K562 (cell line): ENCODE measurements around the gene DRD1. TPM values are rescaled to one million over a fixed set of nuclear protein-coding genes. Genes with fewer than 3 reads are reported as not detected.

Experiments
- POLR2H ChIP-seq: IDR thresholded peaks from 2 replicates; pipeline ENCODE4 v1.6.1; 2016; ENCODE audit warnings: missing genetic modification characterization, low read depth, mild to moderate bottlenecking, control low read depth, missing compliant biosample characterization, moderate library complexity
- polyA plus RNA-seq, 8 experiments: library from polyadenylated mRNA; depleted of rRNA in 4 of 8; stranded (reverse) in 5 of 8; unstranded in 3 of 8; fragments of >200 nt; fragmentation: Nextera tagmentation in 2 of 8; fragmentation: Illumina TruSeq in 1 of 8; extraction: Ambion mirVana in 2 of 8; extraction: Trizol in 1 of 8; gene quantifications; 2 replicates each; pipeline versions ENCODE4 v1.2.1 to v1.2.3, GENCODE V29; 2011 to 2014; ENCODE audit warnings: inconsistent platforms in 1 of 8, missing spikeins in 1 of 8
- total RNA-seq, 7 experiments: library from RNA; depleted of rRNA in 6 of 7; stranded (reverse); fragments of >200 nt in 6 of 7; fragmentation: Illumina TruSeq in 2 of 7; extraction: Trizol in 2 of 7; gene quantifications; 2 replicates each; pipeline versions ENCODE4 v1.2.1 to v1.2.3, GENCODE V29; 2011 to 2021; ENCODE audit warnings: low replicate concordance in 1 of 7
- TF ChIP-seq, protein P1 (sequence below): fragments of 250-450 bp; sonication (Bioruptor Pico); IDR thresholded peaks from 2 replicates; pipeline ENCODE4 v1.5.0; 2020; ENCODE audit warnings: mild to moderate bottlenecking, borderline replicate concordance
- TF ChIP-seq, protein P2 (sequence below): fragments of 450-650 bp; formaldehyde crosslinking; IDR thresholded peaks from 2 replicates; pipeline ENCODE4 v1.4.0; 2020; ENCODE audit warnings: mild to moderate bottlenecking, mixed read lengths
- TF ChIP-seq, protein P3 (sequence below), 2 experiments: fragments of 450-650 bp in 1 of 2; sonication (generic) in 1 of 2; formaldehyde crosslinking in 1 of 2; IDR thresholded peaks; 2 replicates each; pipeline versions ENCODE4 v1.7.1 to v1.9.0; 2016 to 2022; ENCODE audit warnings: inconsistent platforms in 1 of 2, mild to moderate bottlenecking in 1 of 2, missing genetic modification reagents in 1 of 2

DRD1 gene
- total and polyA plus RNA-seq, 9 of the 15 experiments (the other 6 are each of a cell fraction or from before 2014, with no cell fraction given) = not detected

DNA sequence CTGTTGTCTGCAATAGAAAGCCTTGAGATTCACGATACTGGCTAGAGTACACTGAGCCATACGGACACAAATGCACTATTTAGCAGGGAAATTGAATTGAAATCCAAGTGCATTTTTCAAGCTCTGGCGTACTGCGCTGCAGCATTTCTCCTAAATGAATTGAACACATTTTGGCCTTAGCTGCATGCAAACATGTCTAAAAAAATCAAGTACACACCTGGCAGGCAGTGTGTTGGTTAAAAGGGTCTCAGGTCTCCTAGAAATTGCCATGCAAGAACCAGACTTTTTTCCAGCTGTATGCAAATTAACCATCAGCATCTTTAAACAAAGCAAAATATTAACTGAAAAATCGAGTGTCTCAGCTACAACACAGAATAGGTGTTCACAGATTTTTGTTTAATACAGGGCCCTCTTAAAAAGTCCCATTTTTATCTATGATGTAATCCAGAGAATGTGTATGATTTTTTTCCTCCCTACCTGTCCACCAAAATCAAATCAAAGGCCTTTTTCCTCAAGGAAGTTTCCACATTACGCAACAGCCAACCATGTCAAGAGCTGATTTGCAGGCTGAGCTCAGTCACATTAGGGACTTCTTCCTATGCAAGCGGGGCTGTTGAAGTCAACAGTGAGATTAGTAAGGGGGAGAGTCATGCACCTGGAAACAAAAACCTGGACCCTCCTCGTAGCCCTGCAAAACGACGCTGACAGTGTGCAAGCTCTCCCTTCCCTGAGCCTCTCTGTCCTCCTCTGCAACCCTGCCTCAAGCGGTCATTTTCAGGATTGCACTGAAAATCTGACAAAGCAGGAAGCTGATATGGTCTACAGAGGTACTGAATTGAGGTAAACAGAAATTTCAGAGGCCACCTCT, 20.3 kb upstream of the DRD1 start (continued):
- TF ChIP-seq, protein P1, sequence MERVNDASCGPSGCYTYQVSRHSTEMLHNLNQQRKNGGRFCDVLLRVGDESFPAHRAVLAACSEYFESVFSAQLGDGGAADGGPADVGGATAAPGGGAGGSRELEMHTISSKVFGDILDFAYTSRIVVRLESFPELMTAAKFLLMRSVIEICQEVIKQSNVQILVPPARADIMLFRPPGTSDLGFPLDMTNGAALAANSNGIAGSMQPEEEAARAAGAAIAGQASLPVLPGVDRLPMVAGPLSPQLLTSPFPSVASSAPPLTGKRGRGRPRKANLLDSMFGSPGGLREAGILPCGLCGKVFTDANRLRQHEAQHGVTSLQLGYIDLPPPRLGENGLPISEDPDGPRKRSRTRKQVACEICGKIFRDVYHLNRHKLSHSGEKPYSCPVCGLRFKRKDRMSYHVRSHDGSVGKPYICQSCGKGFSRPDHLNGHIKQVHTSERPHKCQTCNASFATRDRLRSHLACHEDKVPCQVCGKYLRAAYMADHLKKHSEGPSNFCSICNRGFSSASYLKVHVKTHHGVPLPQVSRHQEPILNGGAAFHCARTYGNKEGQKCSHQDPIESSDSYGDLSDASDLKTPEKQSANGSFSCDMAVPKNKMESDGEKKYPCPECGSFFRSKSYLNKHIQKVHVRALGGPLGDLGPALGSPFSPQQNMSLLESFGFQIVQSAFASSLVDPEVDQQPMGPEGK (CRISPR knock-in tag) = no peak
- TF ChIP-seq, protein P2, sequence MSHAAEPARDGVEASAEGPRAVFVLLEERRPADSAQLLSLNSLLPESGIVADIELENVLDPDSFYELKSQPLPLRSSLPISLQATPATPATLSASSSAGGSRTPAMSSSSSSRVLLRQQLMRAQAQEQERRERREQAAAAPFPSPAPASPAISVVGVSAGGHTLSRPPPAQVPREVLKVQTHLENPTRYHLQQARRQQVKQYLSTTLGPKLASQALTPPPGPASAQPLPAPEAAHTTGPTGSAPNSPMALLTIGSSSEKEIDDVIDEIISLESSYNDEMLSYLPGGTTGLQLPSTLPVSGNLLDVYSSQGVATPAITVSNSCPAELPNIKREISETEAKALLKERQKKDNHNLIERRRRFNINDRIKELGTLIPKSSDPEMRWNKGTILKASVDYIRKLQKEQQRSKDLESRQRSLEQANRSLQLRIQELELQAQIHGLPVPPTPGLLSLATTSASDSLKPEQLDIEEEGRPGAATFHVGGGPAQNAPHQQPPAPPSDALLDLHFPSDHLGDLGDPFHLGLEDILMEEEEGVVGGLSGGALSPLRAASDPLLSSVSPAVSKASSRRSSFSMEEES = no peak
- TF ChIP-seq, protein P3, sequence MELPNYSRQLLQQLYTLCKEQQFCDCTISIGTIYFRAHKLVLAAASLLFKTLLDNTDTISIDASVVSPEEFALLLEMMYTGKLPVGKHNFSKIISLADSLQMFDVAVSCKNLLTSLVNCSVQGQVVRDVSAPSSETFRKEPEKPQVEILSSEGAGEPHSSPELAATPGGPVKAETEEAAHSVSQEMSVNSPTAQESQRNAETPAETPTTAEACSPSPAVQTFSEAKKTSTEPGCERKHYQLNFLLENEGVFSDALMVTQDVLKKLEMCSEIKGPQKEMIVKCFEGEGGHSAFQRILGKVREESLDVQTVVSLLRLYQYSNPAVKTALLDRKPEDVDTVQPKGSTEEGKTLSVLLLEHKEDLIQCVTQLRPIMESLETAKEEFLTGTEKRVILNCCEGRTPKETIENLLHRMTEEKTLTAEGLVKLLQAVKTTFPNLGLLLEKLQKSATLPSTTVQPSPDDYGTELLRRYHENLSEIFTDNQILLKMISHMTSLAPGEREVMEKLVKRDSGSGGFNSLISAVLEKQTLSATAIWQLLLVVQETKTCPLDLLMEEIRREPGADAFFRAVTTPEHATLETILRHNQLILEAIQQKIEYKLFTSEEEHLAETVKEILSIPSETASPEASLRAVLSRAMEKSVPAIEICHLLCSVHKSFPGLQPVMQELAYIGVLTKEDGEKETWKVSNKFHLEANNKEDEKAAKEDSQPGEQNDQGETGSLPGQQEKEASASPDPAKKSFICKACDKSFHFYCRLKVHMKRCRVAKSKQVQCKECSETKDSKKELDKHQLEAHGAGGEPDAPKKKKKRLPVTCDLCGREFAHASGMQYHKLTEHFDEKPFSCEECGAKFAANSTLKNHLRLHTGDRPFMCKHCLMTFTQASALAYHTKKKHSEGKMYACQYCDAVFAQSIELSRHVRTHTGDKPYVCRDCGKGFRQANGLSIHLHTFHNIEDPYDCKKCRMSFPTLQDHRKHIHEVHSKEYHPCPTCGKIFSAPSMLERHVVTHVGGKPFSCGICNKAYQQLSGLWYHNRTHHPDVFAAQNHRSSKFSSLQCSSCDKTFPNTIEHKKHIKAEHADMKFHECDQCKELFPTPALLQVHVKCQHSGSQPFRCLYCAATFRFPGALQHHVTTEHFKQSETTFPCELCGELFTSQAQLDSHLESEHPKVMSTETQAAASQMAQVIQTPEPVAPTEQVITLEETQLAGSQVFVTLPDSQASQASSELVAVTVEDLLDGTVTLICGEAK (IDR thresholded peaks at IDR 0.05) = no peak
- TF ChIP-seq, protein P3 (CRISPR knock-in tag; IDR thresholded peaks at IDR 0.05) = no peak
- TF ChIP-seq POLR2H (tag) = no peak
